ENCODE results near the gene TRIM29. TPM values are rescaled to one million over a fixed set of nuclear protein-coding genes. Genes with fewer than 3 reads are reported as not detected.

Gene TRIM29
- total and polyA plus RNA-seq, 4 donors, result 4.4 to 26.6 (median 16.9) TPM

- Histone ChIP-seq H3K36me3 (ENCODE audit: control insufficient read depth in 4 of 4, insufficient read depth in 4 of 4, low read length in 4 of 4) (no peaks in the 10 kb centered on the region), H3K4me1 (ENCODE audit: control insufficient read depth in 5 of 5, insufficient read depth in 5 of 5, low read length in 5 of 5) (peaks cover 0 to 2% (median 0%) of the 10 kb centered on the region in 5 donors), H3K9me3 (ENCODE audit: control insufficient read depth in 4 of 4, insufficient read depth in 3 of 4, low read length in 3 of 4) (no peaks in the 10 kb centered on the region), H3K27me3 (ENCODE audit: control insufficient read depth in 3 of 3, insufficient read depth in 3 of 3, low read length in 2 of 3) (peaks cover 0 to under 1% (median 0%) of the 10 kb centered on the region in 3 donors), H3K27ac (ENCODE audit: low read depth in 1 of 2, low read length in 1 of 2) (no peak overlapping the region), H3K9ac (ENCODE audit: insufficient read depth in 1 of 2, low read length in 2 of 2) (no peak overlapping the region), H3K4me3 (no peak overlapping the region)
- no peak for DNase-seq
- WGBS, 2 donors, result 70 to 83% methylated on average over 5 of the region's 5 CpGs
- no peak for ATAC-seq (ENCODE audit: insufficient read depth, low FRiP score)
- TF ChIP-seq CTCF (IDR thresholded peaks at IDR 0.05; ENCODE audit: control extremely low read depth, extremely low read depth), result no peak
These were observed 46.2 kb downstream of the TRIM29 start for GRCh38 chr11:120091701-120092100.

- Histone ChIP-seq H3K4me1 (ENCODE audit: control insufficient read depth in 5 of 5, insufficient read depth in 5 of 5, low read length in 5 of 5) (no peaks in the 10 kb centered on the region), H3K27me3 (ENCODE audit: control insufficient read depth in 3 of 3, insufficient read depth in 3 of 3, low read length in 2 of 3) (peaks cover 0 to 6% (median 0%) of the 10 kb centered on the region in 3 donors), H3K4me3 (no peak overlapping the region), H3K9ac (ENCODE audit: insufficient read depth in 1 of 2, low read length in 2 of 2) (no peak overlapping the region), H3K27ac (ENCODE audit: low read depth in 1 of 2, low read length in 1 of 2) (no peak overlapping the region), H3K36me3 (ENCODE audit: control insufficient read depth in 4 of 4, insufficient read depth in 4 of 4, low read length in 4 of 4) (no peaks in the 10 kb centered on the region), H3K9me3 (ENCODE audit: control insufficient read depth in 4 of 4, insufficient read depth in 3 of 4, low read length in 3 of 4) (no peaks in the 10 kb centered on the region)
- DNase-seq (no peak), ATAC-seq (ENCODE audit: insufficient read depth, low FRiP score) (no peak)
- 55 to 56% methylated on average over 1 of the region's 1 CpG for WGBS, 2 donors
- TF ChIP-seq CTCF (IDR thresholded peaks at IDR 0.05; ENCODE audit: control extremely low read depth, extremely low read depth), result no peak
These were observed 46.8 kb downstream of the TRIM29 start for GRCh38 chr11:120091121-120091520.

GRCh38 chr11:120090411-120090810 is 47.5 kb downstream of the TRIM29 start:
- TF ChIP-seq CTCF (IDR thresholded peaks at IDR 0.05; ENCODE audit: control extremely low read depth, extremely low read depth), result no peak
- no peak overlapping the region for H3K27ac ChIP-seq (ENCODE audit: low read depth in 1 of 2, low read length in 1 of 2)
- peaks cover 0 to 6% (median 0%) of the 10 kb centered on the region in 3 donors for H3K27me3 ChIP-seq (ENCODE audit: control insufficient read depth in 3 of 3, insufficient read depth in 3 of 3, low read length in 2 of 3)
- H3K4me3 ChIP-seq, result no peak overlapping the region
- H3K9me3 ChIP-seq (ENCODE audit: control insufficient read depth in 4 of 4, insufficient read depth in 3 of 4, low read length in 3 of 4), result no peaks in the 10 kb centered on the region
- no peak for ATAC-seq (ENCODE audit: insufficient read depth, low FRiP score)
- no peaks in the 10 kb centered on the region for H3K4me1 ChIP-seq (ENCODE audit: control insufficient read depth in 5 of 5, insufficient read depth in 5 of 5, low read length in 5 of 5)
- WGBS, 2 donors, result 91 to 93% methylated on average over 3 of the region's 3 CpGs
- H3K36me3 ChIP-seq (ENCODE audit: control insufficient read depth in 4 of 4, insufficient read depth in 4 of 4, low read length in 4 of 4), result no peaks in the 10 kb centered on the region
- no peak for DNase-seq
- no peak overlapping the region for H3K9ac ChIP-seq (ENCODE audit: insufficient read depth in 1 of 2, low read length in 2 of 2)
